GM21423 (cell line): Measurements from ENCODE around the gene DGCR2.
"Not testable (repeated sequence)": the region's sequence is repeated elsewhere in the genome, so short reads cannot be mapped to it uniquely, and the experiment has no call there.

Experiments used
- ATAC-seq: cut with Tn5 transposase; IDR thresholded peaks from one replicate; pipeline ENCODE4 v1.9.1; 2021; ENCODE audit warnings: mild to moderate bottlenecking, moderate library complexity; ENCODE audit not compliant: unreplicated experiment

DGCR2 gene

GRCh38 chr22:19035126-19035473 lies 87.1 kb downstream of the DGCR2 start:
- ATAC-seq: not testable (repeated sequence)

GRCh38 chr22:19034724-19035120 lies 87.5 kb downstream of the DGCR2 start:
- ATAC-seq: not testable (repeated sequence)

GRCh38 chr22:19034031-19034723 lies 88.0 kb downstream of the DGCR2 start:
- not testable (repeated sequence) for ATAC-seq

- not testable (repeated sequence) for ATAC-seq
Observed at GRCh38 chr22:19033568-19033905, 88.7 kb downstream of the DGCR2 start.

- ATAC-seq: not testable (repeated sequence)
Observed at GRCh38 chr22:19032898-19033567, 89.2 kb downstream of the DGCR2 start.

GRCh38 chr22:19032156-19032785 lies 89.9 kb downstream of the DGCR2 start:
- not testable (repeated sequence) for ATAC-seq

GRCh38 chr22:19030889-19031252 lies 91.3 kb downstream of the DGCR2 start:
- ATAC-seq: not testable (repeated sequence)

GRCh38 chr22:19030226-19030888 lies 91.9 kb downstream of the DGCR2 start:
- ATAC-seq: not testable (repeated sequence)

GRCh38 chr22:19029113-19030103 lies 92.8 kb downstream of the DGCR2 start:
- not testable (repeated sequence) for ATAC-seq

GRCh38 chr22:19028060-19028455 lies 94.2 kb downstream of the DGCR2 start:
- not testable (repeated sequence) for ATAC-seq

- not testable (repeated sequence) for ATAC-seq
Observed at GRCh38 chr22:19027371-19028059, 94.7 kb downstream of the DGCR2 start.

- not testable (repeated sequence) for ATAC-seq
Observed at GRCh38 chr22:19026080-19026479, 96.1 kb downstream of the DGCR2 start.

- ATAC-seq: not testable (repeated sequence)
Observed at GRCh38 chr22:19024956-19025489, 97.2 kb downstream of the DGCR2 start.

- not testable (repeated sequence) for ATAC-seq
Observed at GRCh38 chr22:19023931-19024330, 98.3 kb downstream of the DGCR2 start.

GRCh38 chr22:19022755-19023154 lies 99.5 kb downstream of the DGCR2 start:
- ATAC-seq: no peak

GRCh38 chr22:19019679-19020032 lies 102.6 kb downstream of the DGCR2 start:
- no peak for ATAC-seq

- no peak for ATAC-seq
Observed at GRCh38 chr22:19019029-19019678, 103.1 kb downstream of the DGCR2 start.

GRCh38 chr22:19018256-19018655 lies 104.0 kb downstream of the DGCR2 start:
- ATAC-seq: no peak
